ENCODE data around the gene MPRIP.
"Not testable (repeated sequence)": the region's sequence is repeated elsewhere in the genome, so short reads cannot be mapped to it uniquely, and the experiment has no call there.

MPRIP gene, protein sequence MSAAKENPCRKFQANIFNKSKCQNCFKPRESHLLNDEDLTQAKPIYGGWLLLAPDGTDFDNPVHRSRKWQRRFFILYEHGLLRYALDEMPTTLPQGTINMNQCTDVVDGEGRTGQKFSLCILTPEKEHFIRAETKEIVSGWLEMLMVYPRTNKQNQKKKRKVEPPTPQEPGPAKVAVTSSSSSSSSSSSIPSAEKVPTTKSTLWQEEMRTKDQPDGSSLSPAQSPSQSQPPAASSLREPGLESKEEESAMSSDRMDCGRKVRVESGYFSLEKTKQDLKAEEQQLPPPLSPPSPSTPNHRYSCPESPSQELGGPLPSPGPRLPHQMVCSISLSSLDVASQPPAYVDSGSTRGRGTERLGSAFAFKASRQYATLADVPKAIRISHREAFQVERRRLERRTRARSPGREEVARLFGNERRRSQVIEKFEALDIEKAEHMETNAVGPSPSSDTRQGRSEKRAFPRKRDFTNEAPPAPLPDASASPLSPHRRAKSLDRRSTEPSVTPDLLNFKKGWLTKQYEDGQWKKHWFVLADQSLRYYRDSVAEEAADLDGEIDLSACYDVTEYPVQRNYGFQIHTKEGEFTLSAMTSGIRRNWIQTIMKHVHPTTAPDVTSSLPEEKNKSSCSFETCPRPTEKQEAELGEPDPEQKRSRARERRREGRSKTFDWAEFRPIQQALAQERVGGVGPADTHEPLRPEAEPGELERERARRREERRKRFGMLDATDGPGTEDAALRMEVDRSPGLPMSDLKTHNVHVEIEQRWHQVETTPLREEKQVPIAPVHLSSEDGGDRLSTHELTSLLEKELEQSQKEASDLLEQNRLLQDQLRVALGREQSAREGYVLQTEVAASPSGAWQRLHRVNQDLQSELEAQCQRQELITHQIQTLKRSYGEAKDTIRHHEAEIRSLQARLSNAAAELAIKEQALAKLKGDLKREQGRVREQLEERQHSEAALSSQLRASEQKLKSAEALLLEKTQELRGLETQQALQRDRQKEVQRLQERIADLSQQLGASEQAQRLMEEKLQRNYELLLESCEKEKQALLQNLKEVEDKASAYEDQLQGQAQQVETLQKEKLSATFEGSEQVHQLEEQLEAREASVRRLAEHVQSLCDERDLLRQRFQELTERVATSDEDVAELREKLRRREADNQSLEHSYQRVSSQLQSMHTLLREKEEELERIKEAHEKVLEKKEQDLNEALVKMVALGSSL (N-terminal part only)

DNA sequence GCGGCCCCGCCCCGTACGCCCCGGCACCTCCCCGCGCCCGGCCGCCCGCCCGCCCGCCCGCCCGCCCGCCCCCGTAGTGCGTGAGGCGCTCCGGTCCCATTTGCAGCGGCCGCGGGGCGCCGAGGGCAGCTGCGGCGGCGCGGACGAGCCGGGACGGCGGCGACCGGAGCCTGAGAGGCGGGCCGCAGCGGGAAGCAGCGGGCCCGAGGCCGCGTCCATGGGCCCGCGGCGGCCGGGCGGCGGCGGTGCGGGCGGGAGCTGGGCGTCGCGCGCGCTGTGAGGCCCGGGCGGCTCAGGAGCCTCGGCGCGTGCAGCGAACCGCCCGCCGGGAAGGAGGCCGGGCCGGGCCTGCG is at the start of gene MPRIP:
Gene MPRIP, plus strand, starts transcription at position 74 of the 353 bp plus-strand sequence. CDS start 392 bp downstream, outside the sequence.
- DNase-seq, result no peak

DNA sequence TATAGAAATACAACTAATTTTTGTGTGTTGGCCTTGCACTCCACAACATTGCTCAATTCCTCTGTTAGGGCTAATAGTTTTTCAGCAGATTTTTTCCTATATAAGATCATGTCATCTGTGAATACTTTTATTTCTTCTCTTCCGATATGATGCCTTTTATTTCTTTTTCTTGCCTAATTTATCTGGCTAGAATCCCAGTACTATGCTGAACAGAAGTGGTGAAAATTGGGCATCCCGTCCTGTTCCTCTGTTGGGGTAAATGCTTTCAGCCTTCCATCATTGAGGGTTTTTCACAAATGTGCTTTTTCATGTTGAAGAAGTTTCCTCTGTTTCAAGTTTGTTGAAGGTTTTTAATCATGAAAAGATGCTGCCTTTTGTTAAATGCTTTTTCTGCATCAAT is 47.6 kb upstream of the MPRIP start:
- DNase-seq, result no peak

DNA sequence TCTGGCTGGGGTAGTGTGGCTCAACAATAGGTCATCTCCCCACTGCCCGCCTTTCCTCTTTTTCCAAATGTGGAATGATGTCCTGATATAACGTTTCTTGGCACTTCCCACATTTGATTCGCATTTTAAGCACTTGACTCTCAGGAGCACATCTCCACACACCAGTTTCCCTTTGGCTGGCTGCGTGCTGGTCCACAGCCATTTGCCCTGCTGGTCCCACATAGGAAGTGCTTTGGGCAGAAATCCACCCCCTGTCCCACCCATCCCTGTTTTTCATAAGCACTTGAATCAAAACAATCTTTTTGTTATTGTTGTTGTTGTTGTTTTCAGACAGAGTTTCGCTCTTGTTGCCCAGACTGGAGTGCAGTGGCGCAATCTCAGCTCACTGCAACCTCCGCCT is 46.3 kb upstream of the MPRIP start:
- no peak for DNase-seq

DNA sequence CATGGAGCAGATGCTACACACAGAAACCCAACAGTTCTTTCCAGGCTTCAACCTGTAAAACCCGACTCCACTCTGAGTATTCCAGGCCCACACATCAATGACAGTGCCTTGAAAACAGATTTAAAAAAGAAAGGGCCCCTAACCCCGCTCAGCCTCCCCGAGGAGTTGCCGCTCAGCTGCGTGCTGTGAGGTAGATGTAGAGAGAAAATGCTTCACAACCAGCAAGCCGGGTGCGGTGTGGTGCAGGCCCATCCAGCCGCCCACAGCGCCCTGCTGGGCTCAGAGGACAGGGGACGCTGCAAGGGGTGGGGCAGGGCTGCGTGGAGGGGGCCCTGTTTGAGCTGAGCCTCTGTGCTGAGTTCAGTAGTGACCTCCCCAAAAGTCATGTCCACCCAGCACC is 45.5 kb upstream of the MPRIP start:
- DNase-seq, result not testable (repeated sequence)

DNA sequence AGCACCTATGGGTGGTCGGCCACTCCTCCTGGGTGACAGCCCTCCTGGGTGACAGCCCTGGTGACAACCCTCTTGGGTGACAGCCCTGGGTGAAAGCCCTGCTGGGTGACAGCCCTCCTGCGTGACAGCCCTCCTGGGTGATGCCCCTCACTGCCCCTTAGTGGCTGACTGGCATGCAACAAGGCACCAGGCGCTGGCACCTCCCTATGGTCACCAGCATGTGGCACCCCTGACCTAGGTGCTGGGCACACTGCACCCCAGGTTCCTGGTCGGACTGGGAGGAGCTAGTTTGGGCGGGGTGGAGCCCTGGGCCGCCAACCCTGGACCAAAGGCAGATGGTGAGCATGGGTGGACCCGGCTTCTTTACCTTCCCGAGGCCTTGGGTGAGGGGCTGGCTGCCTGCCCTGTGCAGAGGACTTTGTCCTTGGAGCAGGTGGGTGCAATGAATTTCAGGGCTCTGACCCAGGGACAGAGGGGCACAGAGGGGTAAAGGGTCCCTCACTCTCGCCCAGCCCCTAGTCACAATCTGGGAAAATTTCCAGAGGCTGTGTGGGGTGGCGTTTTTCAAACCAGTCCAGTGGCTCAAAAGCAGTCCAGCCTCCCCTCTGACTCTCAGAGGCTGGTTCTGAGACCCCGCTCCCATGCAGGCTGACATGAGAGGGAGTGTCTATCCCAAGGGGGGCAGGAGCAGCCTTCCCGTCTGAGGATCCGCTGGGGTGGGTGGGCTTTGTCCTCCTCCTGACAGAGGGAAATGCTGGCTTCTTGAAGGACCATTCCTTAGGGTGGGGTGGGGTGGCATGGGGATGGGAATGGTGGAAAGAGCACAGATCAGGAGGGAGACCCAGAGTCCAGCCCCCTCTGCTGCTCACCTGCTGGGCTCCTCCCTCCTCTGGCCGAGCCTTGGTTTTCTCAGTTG is 44.5 kb upstream of the MPRIP start:
- peak; percentile 86 for DNase-seq

DNA sequence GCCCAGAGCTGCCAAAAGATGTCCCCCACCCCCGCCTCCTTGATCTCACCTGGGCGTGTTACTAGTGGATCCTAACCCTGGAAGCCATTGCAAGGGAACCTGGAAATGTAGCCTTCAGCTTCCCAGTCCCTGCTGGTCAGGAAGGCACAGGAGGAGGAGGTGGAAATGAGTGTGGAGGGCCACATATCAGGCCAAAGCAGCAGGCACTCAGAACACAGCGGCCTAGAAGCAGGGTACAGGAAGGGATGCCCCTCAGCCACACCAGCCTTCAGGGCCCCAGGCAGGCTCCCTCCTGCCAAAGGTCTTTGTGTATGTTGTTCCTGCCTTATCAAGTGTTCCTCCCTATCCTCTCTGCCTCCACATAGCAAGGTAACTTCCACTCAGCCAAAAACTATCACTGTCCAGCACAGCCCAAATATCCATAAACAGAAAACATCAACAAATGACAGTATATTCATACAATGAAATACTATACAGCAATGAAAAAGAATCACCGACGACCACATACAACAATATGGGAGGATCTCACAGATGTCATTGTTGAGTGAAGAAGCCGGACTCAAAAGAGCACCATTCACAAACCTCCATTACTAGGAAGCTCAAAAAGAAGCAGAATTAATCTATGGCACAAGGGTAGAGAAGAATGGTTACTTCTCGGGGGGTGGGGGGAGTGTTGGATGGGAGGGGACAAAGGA is 42.2 kb upstream of the MPRIP start:
- DNase-seq, result no peak

DNA sequence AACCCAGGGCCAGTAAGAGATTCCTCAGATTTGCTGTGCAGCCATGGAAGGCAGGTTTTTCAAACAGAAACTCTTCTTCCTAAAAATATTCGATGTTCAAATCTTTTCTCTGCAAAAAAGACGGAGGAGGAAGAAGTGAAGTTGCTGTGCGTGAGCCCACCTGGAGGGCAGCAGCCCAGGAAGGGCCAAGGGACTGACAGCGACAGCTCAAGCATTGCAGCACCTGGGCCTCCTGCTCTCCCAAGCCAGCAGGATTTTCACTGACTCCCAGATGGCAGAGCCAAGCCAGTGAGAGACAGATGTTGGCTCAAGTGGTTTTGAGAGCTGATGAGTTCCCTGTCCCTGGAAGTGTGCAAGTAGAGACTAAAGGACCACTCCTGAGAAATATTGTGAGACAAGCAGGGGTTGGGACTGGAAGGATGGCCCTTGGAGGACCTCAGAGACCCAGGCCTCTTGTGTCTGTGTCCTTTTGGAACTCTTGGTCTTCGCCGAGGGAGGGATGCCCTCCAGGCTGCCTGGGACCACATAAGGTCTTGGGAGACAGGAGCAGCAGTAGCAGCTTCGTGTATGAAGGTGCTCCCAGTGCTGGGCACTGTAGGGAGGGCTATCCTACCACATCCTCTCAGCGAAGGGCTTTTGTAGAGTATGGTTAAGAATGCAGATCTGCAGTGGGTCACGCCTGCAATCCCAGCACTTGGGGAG is 41.0 kb upstream of the MPRIP start:
- no peak for DNase-seq

DNA sequence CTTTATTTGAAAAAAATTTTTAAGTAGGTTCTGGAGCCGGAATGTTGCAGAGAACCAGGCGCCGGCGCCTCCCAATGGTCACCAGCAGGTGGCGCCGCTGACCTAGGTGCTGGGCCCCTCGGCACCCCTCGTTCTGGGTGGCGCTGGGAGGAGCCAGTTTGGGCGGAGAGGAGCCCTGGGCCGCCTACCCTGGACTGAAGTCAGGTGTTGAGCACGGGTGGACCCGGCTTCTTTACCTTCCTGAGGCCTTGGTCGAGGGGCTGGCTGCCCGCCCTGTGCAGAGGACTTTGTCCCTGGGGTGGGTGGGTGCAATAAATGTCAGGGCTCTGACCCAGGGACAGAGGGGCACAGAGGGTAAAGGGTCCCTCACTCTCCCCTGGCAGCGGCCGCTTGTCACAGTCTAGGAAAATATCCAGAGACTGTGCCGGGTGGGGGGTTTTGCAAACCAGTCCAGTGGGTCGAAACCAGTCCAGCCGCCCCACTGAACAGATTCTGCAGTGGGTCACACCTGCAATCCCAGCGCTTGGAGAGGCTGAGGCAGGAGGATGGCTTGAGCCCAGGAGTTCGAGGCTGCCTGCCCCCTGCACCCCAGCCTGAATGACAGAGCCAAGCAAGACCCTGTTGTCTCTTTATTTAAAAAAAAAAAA is 40.3 kb upstream of the MPRIP start:
- peak; percentile 77 for DNase-seq

DNA sequence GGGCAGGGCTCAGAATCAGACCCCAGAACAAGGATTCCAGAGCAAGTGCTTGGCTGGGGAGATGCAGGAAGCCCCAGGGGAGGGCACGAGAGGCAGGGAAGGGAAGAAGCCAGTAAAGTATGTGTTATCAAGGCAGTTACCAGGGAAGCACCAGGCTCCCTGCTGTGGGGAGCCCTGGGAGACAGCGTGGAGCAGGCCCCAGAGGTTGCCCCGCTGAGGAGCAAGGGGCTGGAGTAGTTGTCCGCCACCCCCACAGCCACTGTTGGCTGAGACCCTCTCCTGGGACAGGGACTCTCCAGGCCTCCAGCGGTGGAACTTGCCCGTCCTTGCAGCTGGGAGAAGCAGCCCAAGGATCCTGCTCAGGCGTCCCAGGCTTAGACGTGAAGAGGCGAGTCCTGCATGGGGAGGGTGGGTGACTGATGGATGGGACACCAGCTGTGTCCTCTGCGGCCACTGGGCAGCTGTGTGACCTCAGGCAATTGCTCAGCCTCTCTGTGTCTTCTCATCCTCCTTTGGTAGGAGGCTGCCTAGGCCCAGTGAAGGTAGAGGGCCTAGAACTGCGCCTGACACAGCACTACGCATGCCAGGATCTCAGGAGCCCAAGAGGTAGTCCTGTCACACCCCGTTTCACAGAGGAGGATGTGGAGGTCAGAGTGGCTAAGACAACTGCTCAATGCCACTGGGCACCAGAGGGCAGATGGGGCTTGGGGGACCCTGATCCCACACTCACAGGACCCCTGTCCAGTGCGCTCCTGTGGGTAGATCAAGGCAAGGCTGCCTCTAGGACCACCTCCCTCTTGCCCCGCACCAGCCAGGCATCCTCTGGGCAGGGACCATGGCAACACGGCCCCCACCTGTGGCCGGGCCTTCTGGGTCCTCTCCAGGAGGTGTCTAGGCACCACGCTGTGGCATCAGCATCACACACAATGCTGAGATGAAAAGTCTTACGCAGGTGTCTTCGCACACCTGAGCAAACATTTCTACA is 39.2 kb upstream of the MPRIP start:
- DNase-seq, result not testable (repeated sequence)

DNA sequence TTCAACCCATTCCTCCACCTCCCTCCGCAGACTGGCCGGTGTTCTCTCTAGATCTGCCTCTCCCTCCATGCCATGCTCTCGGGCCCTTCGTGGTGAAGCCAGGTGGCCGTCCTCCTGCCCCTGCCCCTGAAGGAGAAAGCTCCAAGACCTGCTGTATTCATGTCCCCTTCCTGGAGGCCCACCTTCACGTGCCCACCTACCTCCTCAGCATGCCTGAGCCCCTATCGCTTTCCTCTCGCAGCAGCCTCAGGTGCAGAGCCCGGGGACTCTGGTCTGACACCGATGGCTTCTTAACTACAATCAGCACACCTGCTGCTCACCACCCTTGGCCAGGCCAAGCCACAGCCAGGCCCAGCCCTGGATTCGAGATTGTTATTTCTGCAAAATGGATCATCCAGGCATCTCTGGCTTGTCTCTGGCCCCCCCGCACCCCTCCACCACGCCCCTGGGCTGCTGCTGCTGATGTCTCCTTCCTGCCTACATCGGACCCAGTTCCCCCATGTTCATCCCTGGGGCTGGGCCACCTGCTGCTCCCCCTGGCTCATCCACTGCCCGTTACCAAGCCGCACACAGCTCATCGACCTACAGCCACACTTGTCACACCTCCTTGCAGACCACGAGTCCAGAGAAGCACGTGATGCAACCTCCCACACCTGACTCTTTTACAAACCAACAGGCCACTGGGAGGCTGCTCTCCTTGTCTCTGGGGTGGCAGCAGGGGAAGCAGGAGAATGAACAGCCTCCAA is 37.8 kb upstream of the MPRIP start:
- DNase-seq, result no peak

DNA sequence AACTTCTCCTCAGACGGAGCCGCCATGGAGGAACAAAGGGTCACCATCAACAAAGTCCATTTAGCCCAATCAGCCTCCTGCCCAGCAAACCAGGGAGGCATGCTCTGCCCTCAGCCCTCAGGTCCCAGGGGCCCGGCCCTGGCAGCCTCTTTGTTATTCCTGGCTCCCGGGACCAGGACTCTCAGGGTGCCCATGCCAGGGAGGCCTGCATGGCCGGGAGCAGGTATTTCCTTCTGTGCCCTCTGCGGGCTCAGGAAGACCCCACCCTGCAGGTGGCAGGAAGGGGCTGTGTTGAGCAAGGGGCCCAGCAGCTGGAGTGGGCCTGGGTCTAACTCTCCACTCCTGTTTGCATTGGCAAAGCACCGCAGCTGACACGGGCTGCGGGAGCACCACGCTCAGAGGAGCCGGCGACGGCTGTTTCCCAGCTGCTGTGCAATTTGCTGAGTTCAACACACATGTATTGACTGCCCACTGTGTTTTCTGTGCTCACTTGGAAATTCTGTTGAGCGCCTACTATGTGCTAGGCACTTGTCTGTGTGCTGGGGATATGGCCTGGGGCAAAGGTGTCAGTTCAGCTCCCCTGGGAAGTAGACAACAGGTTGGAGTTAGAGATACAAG is 37.2 kb upstream of the MPRIP start:
- DNase-seq, result not testable (repeated sequence)

DNA sequence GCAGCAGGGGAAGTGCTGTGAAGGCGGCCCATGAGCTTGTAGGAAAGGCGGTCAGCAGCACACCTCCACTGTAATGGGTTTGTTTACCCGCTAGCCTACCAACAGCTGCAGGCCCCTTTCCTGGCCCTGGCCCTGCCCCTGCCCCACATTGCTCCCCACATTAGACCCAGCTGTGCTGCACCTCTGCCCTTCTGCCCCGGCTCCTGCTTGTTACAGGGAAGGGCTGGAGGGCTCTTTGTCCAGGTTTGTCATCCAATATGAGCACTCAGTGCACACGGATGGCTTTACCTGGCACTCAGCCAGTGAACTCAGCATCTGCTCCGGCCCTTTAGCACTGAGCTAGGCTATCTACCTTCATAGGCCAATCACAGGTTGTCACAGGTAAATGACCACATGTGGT is 34.4 kb upstream of the MPRIP start:
- DNase-seq, result not testable (repeated sequence)

DNA sequence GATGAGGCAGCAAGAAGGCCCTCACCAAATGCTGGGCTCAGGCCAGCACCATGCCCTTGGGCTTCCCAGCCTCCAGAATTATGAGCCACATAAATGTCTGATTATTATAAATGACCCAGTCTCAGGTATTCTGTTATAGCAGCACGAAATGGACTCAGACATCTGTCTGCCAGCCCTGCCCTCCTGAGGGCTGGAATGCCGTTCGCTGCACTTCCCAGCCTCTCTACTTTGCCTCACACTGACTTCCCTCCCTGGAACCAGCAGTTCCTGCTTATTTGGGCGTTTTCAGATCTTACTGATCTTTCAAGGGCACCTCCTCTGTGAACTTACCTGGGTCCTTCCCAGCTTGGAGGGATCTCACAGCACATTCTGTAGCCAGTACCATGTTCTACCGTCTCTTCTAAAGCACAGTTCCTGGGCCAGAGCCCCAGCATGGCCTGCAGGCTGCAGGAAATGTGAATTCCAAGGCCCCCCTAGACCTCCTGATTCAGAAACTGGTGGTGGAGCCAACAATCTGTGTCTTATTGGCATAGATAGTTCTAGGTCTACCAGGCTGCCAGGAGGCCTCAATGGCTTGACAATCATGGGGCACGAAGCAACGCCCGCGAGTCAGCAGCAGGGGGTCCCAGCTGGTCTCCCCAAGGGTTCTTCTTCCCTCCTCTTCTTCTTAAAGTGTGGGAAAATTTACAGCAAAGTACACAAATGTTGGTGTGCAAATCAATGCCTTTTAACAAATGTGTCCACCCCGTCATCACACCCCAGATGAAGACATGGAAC is 33.4 kb upstream of the MPRIP start:
- DNase-seq, result not testable (repeated sequence)

DNA sequence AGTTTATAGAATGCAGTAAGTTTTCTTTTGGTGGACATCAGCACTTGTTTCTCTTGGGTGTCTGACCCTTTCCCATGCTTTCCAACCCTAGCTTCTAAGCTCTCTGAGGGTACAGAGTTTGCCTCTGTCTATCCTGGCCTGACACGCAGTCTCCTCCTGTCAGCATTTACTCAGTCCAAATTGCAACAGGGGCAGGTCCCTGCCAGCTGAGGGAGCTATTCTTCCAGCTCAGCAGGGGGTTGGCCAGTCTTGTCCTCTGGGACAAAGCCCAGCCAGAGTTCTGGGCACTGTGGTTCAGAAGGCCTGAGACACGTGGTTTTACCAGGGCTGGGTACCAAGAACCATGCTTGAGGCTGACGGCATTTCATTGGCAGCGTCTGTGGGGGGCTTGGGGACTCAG is 32.3 kb upstream of the MPRIP start:
- not testable (repeated sequence) for DNase-seq

DNA sequence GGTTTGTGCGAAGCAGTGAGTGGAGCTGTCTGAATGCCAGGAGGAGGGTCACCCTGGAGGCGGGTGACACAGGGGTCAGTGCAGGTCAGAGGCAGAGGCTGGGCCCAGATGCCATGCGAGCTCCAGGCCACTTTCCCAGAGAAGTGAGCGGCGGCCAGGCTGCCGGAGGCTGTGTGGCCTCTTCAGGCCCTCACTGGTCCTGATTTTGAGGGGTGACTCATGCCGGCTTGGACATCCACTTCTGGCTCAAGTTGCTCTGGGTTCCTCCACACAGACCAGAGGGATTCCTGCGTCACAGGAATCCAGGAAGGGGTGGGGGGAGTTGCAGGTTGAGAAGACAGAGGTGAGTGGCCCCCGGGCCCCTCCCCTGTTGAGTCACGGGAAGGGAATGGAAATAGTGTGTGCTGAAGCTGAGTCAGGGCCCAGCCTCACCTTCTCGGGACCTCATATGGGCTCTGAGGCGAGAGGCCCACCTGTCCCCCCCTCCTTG is 31.7 kb upstream of the MPRIP start:
- DNase-seq, result not testable (repeated sequence)

DNA sequence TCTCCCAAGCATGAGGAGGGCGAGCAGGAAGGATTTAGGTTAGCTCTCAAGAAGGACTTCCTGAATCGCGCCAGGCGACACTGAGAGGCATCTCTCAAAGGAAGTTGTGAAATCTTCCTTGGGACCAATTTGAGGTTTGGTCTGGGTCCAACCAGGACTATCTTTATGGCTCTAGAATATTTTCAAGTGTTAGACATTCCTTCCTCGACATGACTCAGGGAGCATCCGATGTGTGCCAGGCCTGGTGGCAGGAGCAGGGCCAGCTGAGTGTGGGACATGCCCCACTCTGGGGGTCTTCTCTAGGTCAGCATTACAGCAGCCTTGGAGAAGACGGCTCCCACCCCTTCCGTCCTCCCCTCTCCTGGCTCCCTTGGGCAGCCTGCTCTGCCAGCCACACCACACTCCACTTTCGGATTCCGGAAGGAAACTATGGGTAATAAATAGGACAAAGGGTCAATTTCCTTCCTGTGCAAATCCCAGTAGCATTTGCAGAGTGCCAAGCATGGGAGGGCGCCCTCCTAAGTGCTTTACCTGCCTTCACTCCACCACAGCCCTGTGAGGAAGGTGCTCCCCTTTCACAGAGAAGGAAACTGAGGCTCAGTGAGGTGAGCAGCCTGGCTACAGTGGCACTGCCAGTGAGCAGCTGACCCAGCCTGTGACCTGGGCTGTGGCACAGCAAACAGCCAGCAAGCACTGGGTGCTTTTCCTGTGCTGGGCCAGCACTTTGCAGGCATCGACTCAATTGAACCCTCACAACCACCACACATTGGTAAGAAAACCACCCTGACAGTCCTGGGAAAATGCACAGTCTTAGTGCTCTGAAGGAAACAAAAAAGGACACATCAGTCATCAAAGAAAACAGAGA is 31.0 kb upstream of the MPRIP start:
- DNase-seq, result not testable (repeated sequence)
